GM12872 (cell line): ENCODE data around the gene ARPP21.

Experiments
- CTCF ChIP-seq: IDR thresholded peaks from 3 replicates; pipeline ENCODE4 v1.5.1; 2011; ENCODE audit warnings: low read depth, mild to moderate bottlenecking, low read length, moderate library complexity; ENCODE audit not compliant: insufficient read depth

Gene ARPP21

GRCh38 chr3:35800960-35801459 is 161.7 kb downstream of the ARPP21 start:
- no peak for TF ChIP-seq CTCF

GRCh38 chr3:35814531-35814930 is 175.2 kb downstream of the ARPP21 start:
- TF ChIP-seq CTCF = no peak

GRCh38 chr3:35817216-35817615 is 177.9 kb downstream of the ARPP21 start:
- TF ChIP-seq CTCF = no peak

- TF ChIP-seq CTCF = no peak
These were observed 192.8 kb downstream of the ARPP21 start for GRCh38 chr3:35832140-35832571.
